GM20431 (cell line): ENCODE data around the gene ETV6.

Experiments used
- in situ Hi-C: fragments of 300-500 bp; cut with MseI, MboI; formaldehyde crosslinking; loops from one replicate; pipeline ENCODE4 v1.15.0; 2020; ENCODE audit warnings: low sequenced_read_pairs; ENCODE audit not compliant: unreplicated experiment

Gene ETV6

DNA sequence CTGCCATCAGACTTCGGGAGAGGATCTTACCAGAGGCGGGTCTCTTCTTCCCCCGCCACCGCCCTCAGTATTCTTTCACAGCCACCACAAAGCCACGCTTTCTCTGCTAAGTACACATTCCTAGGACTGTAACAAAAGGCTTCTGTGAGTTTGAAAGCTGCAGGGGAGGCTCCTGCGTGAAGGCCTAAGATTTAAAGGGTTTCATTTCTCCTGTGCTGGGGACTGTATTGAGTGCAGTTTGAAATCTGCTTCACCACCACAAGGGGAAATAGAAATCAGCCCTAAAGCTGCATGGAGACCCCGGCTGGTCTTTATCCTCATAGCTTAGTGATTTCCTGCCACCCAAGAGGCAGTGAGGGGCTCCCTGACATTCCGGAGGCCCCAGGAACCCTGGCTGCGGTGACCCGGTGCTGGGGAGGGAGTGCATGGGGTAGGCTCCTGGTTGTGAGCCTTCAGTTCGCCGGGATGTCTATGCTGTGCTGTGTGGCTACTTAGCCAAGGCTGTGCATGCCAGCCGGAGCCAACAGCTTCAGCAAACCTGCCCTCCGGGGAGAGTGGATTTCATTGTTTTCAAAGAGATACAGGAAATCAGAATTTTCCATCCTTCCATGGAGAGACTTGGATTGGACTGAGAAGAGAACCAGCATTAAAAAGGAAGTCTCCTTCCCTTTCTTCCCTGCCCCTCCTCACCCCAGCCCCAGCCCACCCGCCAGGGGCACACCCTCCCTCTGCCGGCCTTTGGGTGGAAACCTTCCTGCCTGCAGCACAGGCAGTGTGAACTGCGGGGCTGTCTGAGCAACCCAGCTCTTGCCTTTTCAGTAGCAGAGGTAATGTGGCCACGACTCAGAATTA lies 163.3 kb downstream of the ETV6 start:
- in situ Hi-C loops: no loop called here

GRCh38 chr12:11813438-11813813 lies 164.0 kb downstream of the ETV6 start:
- in situ Hi-C loops: no loop called here

DNA sequence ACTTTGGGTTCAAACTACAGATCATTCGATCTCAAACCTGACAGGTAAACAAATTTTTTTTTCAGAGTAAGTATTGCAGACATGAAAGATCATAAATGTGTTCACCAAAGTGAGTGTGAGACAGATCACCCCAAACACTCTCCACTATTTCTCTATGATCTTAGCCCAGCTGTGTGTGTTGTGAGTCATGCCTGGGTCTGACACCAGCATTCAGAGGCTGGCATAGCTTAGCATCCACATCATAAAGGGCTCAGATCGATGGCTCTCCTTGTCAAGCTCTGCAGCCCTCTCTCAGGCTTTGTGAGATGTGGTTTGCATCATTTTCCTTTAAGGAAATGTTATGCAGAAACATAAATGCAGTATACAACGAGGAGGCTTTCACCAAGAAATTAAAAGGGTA lies 164.9 kb downstream of the ETV6 start:
- in situ Hi-C loops: no loop called here

DNA sequence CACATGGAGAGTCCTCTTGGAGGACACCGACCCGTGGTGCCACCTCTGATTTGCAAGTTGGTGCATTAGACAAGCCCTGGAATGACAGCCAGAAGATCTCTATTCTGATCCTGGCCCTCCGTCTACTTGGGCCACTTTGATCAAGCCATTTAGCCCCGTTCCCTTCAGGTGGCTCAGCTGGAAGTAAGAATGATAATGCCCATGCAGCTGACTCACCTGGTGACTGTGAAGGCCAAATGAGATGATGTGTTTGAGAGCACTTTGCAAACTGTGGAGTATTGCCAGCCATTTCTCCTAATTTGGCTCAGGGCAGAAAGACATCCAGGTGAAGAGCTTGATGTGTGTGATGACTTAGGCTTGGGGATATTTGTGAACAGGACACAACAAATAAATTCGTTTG lies 165.9 kb downstream of the ETV6 start:
- in situ Hi-C loops: no loop called here

- in situ Hi-C loops: no loop called here
These were observed 170.2 kb downstream of the ETV6 start for GRCh38 chr12:11819643-11820042.

- in situ Hi-C loops: no loop called here
These were observed 171.0 kb downstream of the ETV6 start for GRCh38 chr12:11820476-11820875.

DNA sequence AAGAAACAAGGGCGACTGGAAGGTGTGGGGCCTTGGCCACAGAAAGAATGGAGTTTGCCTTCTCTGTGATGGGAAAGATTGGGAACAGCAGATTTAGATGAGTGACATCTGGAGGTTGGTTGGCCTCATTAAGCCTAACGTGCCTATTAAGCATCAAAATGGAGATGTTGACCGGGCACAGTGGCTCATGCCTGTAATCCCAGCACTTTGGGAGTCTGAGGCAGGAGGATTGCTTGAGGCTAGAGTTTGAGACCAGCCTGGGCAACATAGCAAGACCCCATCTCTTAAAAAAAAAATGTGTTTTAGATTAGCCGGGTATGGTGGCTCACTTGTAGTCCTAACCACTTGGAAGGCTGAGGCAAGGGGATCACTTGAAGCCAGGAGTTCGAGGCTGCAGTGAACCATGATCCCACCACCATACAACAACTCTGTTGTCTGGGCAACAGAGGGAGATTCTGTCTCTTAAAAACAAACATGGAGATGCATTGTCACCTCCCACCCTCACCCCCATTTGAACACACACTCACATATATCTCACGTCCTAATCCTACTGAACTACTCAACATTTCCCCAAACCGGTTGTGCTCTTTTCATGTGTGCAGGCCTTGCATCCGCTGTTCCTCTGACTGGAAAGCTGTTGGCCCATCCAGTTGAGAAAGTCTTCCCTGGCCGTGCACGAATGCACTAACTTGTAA lies 172.1 kb downstream of the ETV6 start:
- in situ Hi-C loops: no loop called here

- in situ Hi-C loops: no loop called here
These were observed 172.8 kb downstream of the ETV6 start for GRCh38 chr12:11822081-11822834.

GRCh38 chr12:11823043-11823442 lies 173.6 kb downstream of the ETV6 start:
- in situ Hi-C loops: no loop called here

GRCh38 chr12:11823593-11823992 lies 174.1 kb downstream of the ETV6 start:
- in situ Hi-C loops: no loop called here

DNA sequence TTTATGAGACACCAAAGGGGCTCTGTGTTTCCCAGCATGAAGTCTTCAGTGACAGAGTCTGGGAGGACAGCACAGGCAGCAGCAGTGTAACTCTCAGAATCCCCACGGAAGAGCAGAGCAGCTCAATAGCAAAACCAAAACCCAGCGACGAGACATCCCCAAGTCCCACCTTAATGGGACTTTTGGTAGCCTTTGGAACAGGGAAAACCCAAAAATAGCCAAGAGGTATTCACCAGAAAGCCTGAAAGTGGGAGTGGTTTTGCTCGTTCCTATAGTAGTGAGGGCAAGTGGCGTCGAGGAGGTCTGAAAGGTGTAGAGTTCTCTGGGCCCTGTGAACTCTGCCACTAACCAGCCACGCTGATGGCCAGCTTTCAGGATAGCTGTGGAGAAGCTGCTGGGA lies 174.6 kb downstream of the ETV6 start:
- in situ Hi-C loops: no loop called here

DNA sequence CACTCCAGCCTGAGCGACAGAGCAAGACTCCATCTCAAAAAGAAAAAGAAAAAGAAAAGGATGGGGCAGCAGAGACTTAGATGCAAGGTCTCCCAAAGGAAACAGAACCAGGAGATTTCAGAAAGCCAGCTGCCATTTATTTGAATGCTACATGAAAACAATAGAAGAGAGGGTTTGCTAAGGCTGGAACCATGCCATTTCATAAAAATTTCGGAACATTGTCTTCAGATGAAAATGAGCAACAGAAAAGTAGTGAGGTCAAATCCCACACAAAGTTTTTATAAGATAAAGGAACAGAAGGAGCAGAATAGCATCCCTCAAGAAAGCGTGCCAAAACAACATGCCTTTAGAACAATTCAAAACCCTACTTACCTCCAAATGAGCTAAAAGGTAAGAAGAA lies 175.3 kb downstream of the ETV6 start:
- in situ Hi-C loops: no loop called here

GRCh38 chr12:11825278-11825677 lies 175.8 kb downstream of the ETV6 start:
- in situ Hi-C loops: no loop called here

- in situ Hi-C loops: no loop called here
These were observed 177.1 kb downstream of the ETV6 start for GRCh38 chr12:11826574-11826973.

DNA sequence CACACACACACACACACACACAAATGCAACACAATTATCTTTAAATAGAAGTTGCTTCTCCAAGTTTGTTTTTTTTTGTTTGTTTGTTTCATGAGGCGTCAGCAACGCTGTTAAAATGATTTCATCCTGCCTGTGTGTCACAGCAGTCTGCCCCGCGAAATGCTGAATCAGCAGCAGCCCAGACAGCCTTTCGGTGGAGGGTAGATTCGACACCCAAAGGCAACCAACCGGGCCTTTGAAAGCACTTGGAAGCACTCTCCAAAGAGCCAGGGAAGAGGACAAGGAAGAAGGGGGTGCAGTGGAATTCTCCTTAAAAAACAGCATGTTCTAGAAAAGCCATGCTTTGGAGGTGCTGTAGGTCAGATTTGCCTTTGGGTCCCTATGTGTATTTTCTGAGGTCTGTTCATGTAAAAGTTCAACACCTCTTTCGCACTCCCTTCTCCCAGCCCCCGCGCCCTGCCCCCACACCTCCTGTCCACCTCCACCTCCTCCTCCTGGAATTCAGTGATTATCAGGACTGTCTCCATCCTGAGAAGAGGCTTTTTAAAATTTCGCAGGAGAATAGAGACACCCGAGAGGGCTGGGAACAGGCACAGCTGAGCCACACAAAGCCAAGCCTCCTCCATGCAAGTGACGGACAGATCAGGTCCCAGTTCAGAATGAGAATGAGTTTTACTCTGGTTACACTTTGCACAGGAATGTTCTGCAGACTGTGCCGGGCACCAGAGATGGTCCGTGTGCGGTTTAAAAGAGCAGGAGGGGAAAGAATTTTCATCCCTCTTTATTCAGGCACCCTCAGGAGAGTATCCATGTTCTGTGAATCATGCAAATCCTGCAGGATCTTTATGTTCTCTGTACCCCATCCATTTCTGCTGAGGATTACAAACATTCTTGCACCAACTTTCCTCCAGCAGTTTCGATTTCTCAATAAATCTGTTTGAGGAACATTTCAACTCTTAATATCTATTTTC lies 177.9 kb downstream of the ETV6 start:
- in situ Hi-C loops: no loop called here

- in situ Hi-C loops: no loop called here
These were observed 180.3 kb downstream of the ETV6 start for GRCh38 chr12:11829764-11830194.

DNA sequence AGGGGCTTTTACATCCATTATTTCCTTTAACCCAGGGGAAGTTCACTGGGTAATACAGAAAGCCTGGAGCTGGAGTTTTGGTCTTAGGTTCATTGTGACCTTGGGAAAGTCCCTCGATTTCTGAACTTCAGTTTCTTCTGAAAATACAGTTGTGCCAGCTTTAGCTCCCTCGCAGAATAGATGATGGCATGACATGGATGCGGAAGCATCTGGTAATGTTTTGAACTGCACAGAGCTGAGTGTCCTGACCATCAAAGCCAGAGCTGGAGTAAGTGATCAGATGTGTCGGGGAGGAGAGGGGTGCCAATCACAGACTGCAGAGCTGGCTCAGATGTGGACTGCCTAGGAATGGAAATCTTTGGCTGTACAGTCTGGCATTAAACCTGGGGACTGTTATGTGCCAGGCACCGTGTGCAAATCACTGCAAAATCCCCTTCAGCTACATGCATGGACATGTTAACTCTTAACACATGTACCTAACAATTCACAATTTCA lies 180.9 kb downstream of the ETV6 start:
- in situ Hi-C loops: no loop called here

GRCh38 chr12:11832093-11832492 lies 182.6 kb downstream of the ETV6 start:
- in situ Hi-C loops: no loop called here

DNA sequence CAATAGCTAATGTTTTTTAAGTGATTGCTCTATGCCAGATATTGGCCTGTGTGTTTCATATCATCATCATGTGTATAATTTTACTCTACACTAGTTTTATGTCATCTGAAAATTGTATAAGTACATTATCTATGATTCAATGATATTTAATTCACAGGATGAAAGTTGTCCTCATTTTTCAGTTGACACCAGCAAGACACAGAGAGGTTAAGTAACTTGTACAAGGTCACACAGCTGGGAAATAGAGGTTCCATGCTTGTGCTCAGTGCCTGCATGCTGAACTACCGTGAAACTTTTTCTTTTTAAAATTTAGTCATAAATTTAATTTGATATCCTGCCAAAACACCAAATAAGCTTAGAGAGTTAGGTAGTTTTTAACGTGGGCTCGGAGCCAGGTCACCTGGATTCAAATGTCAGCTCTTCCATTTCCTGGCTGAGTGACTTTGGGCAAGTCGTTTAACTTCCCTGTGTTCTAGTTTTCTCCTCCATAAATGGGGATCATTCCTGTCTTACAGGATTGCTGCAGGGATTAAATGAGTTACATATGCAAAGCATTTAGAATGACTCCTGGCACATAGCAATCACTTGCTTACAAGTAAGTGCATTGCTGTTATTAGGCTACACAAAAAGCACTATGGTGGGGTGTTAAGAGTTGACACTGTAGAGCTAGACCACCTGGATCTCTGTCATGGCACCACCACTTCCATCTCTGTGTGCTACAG lies 183.9 kb downstream of the ETV6 start:
- in situ Hi-C loops: no loop called here
